GM12874 (cell line): Measurements from ENCODE around the gene PLCL2.

Experiments
- TF ChIP-seq, protein P1 (sequence below): IDR thresholded peaks from 2 replicates; pipeline ENCODE4 v1.5.1; 2011; ENCODE audit warnings: low read depth, mild to moderate bottlenecking, control low read depth, low read length, moderate library complexity; ENCODE audit not compliant: insufficient read depth

The PLCL2 gene

DNA sequence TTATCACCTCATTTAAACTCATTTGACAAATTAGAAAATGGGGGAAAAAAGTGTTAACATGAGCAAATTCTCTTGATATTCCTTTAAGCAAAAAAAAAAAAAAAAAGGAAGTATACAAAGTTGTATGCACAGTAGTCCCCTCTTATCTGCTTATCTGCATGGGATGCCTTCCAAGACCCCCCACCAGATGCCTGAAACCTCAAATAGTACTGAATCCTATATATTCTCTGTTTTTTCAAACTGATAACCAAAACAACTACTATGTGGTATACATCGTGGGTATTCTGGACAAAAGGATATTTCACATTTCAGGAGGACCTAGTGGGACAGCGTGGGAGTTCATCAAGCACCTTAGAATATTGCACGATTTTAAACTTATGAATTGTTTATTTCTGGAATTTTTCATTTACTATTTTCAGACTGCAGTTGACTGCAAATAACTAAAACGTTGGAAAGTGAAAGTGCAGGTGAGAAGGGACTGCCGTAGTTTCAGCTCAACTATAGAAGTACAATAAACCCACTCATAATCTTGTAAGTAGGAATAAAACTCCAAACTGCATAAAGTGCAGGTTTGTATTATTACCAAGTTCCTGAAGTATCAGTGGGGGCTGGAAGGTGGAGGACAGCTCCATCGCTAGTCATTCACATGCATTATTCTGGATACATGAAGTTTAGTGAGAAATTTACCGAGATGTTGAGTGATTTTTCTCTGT lies 43.6 kb upstream of the PLCL2 start:
- TF ChIP-seq, protein P1, sequence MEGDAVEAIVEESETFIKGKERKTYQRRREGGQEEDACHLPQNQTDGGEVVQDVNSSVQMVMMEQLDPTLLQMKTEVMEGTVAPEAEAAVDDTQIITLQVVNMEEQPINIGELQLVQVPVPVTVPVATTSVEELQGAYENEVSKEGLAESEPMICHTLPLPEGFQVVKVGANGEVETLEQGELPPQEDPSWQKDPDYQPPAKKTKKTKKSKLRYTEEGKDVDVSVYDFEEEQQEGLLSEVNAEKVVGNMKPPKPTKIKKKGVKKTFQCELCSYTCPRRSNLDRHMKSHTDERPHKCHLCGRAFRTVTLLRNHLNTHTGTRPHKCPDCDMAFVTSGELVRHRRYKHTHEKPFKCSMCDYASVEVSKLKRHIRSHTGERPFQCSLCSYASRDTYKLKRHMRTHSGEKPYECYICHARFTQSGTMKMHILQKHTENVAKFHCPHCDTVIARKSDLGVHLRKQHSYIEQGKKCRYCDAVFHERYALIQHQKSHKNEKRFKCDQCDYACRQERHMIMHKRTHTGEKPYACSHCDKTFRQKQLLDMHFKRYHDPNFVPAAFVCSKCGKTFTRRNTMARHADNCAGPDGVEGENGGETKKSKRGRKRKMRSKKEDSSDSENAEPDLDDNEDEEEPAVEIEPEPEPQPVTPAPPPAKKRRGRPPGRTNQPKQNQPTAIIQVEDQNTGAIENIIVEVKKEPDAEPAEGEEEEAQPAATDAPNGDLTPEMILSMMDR, result no peak

DNA sequence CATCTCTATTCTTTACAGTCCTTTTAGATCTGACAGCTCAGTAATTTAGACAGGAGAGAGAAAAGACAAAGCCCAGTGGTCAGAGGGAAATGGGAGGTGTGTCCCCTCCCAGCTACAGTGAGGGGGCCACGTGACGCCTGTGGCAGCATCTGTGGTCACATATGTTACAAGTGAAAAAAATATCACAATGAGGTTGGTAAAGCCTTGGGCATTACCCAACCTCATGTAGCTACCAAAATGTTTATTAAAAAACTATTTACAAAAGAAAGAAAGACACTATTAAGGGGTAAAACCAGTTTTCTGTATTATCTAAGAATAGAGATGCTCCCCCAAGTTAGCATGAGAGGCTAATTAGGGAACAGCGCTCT lies 42.9 kb upstream of the PLCL2 start:
- TF ChIP-seq, protein P1, result no peak

DNA sequence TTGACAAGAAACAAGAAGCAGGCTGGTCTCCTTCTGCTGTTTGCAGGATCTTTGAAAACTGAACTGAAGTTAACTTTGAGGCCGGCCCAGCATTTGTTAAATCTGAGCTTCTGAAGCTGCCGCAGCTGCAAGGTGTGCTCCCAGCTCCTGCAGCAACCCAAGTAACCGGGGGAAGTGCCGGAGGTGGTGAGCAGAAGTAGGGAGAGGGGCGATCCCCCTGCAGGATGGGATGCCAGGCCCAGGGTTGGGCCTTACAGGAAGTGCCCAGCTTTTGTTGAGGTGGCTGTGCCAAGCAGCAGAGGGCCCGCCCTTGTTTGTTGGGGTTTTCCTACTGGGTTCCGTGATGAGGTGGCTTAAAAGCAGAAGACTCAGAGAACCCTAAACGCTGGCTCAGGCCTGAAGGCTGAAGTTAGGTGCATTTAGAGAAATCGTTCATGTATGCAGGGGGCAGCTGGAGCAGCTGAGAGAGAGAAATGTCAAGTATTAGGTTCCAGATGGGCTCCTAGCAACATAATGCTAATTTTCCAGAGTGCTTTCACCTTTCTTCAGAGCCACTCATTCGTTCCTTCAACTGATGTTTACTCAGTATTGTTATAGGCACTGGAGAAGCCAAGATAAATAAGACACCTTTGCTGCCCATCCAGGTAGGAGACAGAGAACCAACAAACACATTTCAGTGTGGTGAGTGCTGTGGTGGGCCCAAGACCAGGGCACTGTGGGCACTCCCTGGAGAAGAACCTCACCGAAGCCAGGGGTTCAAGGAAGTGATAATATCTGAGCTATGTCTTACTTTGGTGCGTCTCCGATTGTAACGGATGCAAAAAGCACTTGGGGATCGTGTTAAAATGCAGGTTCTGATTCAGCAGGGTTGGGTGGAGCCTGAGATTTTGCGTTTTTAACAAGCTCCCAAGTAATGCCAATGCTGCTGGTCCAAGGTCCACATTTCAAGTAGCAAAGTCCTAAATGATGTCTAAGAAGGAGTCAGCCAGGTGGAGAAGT lies 42.2 kb upstream of the PLCL2 start:
- TF ChIP-seq, protein P1, result no peak

DNA sequence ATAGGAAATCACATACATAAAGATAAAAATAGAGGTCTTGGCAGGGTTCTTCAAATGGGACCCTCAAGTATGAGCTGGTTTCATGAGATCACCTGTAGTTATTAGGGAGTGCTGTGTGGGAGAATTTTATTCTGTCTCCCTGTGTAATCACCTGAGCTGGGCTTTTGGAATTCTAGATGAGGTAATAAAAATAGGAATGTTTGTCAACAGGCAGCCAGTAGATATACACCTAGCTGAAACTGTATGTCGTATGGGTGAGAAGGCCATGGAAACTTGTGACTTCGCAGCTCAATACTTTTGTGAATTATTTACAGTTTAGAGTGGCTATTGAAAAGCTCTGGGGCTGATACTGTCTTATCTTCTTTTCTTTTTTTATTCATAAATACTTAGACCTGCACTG lies 40.5 kb upstream of the PLCL2 start:
- TF ChIP-seq, protein P1, result no peak

DNA sequence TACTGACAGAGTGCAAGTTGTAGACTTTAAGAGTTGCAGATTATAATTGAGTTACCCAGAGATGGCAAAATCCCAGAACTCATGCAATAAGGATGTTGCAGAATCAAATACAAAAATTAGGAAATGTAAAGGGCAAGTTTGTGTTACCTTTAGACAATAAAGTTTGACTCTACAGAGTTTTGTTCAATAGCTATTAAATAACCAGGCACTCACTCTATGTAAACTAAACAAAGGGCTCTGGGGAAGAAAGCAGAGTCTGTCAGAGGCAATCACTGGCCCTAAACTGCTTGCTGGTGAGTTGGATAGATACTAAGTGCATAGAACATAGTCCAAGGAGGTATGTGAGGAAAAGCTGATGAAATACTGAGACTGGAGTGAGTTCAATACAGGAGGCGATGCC lies 40.0 kb upstream of the PLCL2 start:
- TF ChIP-seq, protein P1, result no peak

DNA sequence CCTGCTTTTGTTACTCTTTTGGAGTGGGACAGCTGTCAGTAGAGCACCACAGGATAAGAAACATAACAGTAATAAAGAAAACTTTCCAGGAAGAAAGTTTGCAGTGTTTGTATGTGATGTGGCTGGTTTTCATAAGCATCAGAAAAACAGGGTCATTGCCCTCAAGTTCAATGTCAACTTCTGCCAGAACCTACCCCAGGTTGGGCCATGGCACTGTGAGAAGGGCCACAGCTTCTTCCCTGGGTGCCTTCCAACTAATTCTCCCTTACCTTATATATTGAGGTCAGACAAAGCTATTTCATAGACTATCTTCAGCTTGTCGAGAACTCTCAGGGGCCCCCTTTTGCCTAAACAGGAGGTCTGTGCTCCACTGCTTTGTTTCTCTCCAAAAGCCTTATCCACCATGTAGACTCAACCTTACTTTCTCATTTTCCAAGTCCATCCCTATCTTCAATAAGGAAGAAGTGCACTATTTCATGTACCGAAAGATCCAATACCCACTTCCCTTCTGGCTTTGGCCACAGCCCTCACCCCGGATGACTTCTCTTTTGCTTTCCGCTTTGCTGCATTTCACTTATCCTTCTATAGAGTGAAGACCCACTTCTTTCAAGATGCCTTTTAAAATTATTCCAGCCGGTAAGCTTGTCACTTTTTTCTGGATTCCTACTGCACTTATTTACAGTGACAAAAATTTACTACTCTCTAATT lies 38.2 kb upstream of the PLCL2 start:
- TF ChIP-seq, protein P1, result no peak

DNA sequence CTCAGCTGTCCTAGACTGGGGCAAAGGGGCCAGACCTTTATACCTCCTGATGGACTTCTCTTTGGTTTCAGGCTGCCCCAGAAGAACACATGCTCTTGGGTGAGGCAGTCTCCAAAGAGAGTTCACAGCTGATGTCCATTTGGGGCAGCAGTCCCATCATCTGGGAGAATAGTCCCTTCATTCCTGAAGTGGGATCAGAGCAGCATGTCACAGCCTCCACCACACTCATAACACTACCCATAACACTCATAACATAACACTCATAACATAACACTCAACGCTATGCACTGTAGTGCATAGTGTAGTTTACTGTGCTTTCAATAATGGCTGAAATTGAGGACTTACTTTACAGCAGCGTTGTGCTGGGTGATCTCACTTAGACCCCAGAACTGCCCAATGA lies 36.7 kb upstream of the PLCL2 start:
- TF ChIP-seq, protein P1, result no peak
